Type B pancreatic cell (in vitro differentiated cells): ENCODE results near the gene MRPL22. TPM values are rescaled to one million over a fixed set of nuclear protein-coding genes. Genes with fewer than 3 reads are reported as not detected.

ENCODE experiments used
- DNase-seq: peaks from one replicate; pipeline ENCODE4 v3.0.0; 2021; ENCODE audit warnings: mixed read lengths; ENCODE audit not compliant: unreplicated experiment; ENCODE audit errors: extremely low spot score
- H3K27ac Mint-ChIP-seq: 2 replicates; pipeline ENCODE4 v1.8.0; 2021; ENCODE audit warnings: mild to moderate bottlenecking, mixed read lengths
- H3K27me3 Mint-ChIP-seq: 2 replicates; pipeline ENCODE4 v1.8.0; 2021; ENCODE audit warnings: mixed read lengths
- H3K36me3 Mint-ChIP-seq: 2 replicates; pipeline ENCODE4 v1.8.0; 2021; ENCODE audit warnings: mixed read lengths
- H3K4me1 Mint-ChIP-seq: one replicate; pipeline ENCODE4 v1.8.0; 2021; ENCODE audit warnings: mixed read lengths; ENCODE audit not compliant: unreplicated experiment
- H3K4me3 Mint-ChIP-seq: 2 replicates; pipeline ENCODE4 v1.8.0; 2021; ENCODE audit warnings: mild to moderate bottlenecking, mixed read lengths
- H3K9me3 Mint-ChIP-seq: 2 replicates; pipeline ENCODE4 v1.8.0; 2021; ENCODE audit warnings: mixed read lengths
- total RNA-seq: library from RNA; stranded (reverse); gene quantifications from 2 replicates; pipeline ENCODE4 v1.2.1, GENCODE V29; 2021; ENCODE audit warnings: low replicate concordance
- TF ChIP-seq, protein P1 (sequence below): fragments of 200-600 bp; sonication (generic); conservative IDR thresholded peaks from 2 replicates; pipeline ENCODE4 v1.5.0; 2021; ENCODE audit warnings: antibody characterized with exemption, mild to moderate bottlenecking

The MRPL22 gene
- total RNA-seq, 1 donor from 2014 or later, result 54.9 TPM

DNA sequence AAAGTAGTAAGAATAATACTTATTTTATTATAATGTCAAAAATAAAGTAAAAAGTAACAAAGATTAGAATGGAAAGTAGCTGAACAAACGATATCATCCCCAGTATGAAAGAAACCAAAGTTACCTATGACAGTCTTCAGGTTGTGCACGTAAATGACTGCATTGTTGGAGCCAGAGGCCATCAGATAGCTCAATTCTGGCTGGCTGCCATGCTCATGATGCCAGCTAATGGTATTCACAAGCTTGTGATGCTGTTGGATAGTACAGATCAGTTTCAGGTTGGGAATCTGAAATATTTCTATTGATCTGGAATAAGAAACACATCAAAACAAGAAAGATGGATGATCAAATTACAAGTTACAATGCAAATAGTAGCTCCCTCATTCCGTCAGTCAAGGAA, 24.0 kb upstream of the MRPL22 start:
- TF ChIP-seq, protein P1, sequence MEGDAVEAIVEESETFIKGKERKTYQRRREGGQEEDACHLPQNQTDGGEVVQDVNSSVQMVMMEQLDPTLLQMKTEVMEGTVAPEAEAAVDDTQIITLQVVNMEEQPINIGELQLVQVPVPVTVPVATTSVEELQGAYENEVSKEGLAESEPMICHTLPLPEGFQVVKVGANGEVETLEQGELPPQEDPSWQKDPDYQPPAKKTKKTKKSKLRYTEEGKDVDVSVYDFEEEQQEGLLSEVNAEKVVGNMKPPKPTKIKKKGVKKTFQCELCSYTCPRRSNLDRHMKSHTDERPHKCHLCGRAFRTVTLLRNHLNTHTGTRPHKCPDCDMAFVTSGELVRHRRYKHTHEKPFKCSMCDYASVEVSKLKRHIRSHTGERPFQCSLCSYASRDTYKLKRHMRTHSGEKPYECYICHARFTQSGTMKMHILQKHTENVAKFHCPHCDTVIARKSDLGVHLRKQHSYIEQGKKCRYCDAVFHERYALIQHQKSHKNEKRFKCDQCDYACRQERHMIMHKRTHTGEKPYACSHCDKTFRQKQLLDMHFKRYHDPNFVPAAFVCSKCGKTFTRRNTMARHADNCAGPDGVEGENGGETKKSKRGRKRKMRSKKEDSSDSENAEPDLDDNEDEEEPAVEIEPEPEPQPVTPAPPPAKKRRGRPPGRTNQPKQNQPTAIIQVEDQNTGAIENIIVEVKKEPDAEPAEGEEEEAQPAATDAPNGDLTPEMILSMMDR, result no peak
- Mint-ChIP-seq H3K4me1 (no peaks in the 10 kb centered on the region), H3K9me3 (no peaks in the 10 kb centered on the region), H3K27ac (no peak overlapping the region), H3K27me3 (no peaks in the 10 kb centered on the region), H3K36me3 (peaks cover 11% of the 10 kb centered on the region), H3K4me3 (no peak overlapping the region)
- DNase-seq, result no peak

DNA sequence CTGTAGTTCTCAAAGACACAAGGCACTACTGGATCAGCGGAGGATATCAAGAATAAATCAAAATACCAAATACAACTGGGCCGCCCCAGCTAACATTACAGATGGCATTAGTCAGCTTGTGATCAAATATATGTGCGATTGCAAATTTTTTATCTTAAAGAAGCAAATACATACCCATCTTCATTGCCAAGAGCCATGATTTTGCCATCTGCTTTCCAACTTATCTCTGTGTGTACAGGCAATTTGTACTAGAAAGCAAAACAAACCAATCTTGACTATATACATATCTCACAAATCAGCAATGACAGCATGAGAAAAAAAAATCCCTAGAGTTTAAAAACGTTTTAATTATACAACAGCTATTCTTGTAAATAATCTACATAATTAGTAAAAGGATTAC, 23.1 kb upstream of the MRPL22 start:
- Mint-ChIP-seq H3K4me3 (no peak overlapping the region), H3K36me3 (peaks cover 8% of the 10 kb centered on the region), H3K9me3 (no peaks in the 10 kb centered on the region), H3K27ac (no peak overlapping the region), H3K4me1 (no peaks in the 10 kb centered on the region), H3K27me3 (no peaks in the 10 kb centered on the region)
- TF ChIP-seq, protein P1, result no peak
- DNase-seq, result no peak

DNA sequence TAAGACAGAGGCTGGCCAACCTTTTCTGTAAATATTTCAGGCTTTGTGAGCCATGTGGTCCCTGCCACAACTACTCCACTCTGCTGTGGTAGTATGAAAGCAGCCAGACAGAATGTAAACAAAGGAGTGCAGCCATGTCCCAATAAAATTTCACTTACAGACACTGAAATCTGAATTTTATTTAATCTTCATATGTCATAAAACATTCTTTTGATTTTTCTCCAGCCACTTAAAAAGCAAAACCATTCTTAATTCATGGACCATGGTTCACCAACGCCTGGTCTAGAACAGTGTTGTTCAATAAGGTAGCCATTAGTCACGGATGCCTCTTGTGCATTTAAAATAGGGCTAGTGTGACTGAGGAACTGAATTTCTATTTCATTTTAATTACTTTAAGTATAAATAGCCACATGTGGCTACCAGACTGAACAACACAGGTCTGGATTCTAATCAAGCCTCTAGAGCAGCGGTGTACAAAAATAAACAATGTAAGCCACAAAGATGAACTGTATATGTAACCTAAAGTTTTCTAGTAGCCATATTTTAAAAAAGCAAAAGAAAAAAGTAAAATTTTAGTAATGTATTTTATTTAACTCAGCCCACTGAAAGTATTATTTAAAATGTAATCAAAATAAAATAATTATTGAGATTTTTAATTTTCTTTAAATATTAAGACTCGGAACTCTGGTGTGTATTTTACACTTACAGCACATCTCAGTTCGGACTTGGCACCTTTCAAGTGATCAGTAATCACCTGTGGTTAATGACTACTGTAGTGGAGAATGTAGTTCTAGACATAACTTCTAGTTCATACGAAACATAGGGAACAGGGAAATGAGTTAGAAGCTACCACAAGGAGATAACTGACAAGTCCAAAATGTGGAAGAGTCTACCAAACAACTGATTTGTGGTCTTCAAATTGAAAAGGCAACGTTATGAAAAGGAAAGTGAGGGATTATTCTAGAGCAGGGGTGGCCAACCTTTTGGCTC, 17.1 kb upstream of the MRPL22 start:
- Mint-ChIP-seq H3K9me3 (no peaks in the 10 kb centered on the region), H3K27ac (no peak overlapping the region), H3K4me1 (no peaks in the 10 kb centered on the region), H3K36me3 (peaks cover 22% of the 10 kb centered on the region), H3K27me3 (no peaks in the 10 kb centered on the region), H3K4me3 (no peak overlapping the region)
- TF ChIP-seq, protein P1, result no peak
- DNase-seq, result no peak

DNA sequence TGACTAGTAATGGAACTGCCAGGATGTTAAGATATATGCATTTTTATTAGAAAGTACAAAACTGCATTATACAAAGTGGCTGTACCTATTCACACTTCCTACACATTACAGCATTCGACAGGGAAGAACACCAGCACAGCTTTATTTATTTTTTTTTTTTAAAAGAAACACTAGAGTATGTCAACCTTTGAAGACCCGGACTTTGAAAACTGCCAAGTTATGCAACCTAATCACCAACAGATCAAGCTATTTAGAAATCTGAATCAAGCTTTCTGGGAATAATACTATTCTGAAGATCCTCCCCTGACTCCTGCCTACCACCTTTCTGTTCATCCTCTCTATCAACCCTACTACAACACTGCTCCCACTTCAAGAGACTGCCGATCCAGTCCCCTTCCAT, 7.3 kb upstream of the MRPL22 start:
- peaks cover 13% of the 10 kb centered on the region for H3K4me1 Mint-ChIP-seq
- H3K27me3 Mint-ChIP-seq, result no peaks in the 10 kb centered on the region
- no peaks in the 10 kb centered on the region for H3K9me3 Mint-ChIP-seq
- TF ChIP-seq, protein P1, result no peak
- peaks cover 26% of the 10 kb centered on the region for H3K36me3 Mint-ChIP-seq
- DNase-seq, result no peak
- H3K27ac Mint-ChIP-seq, result no peak overlapping the region
- no peak overlapping the region for H3K4me3 Mint-ChIP-seq

DNA sequence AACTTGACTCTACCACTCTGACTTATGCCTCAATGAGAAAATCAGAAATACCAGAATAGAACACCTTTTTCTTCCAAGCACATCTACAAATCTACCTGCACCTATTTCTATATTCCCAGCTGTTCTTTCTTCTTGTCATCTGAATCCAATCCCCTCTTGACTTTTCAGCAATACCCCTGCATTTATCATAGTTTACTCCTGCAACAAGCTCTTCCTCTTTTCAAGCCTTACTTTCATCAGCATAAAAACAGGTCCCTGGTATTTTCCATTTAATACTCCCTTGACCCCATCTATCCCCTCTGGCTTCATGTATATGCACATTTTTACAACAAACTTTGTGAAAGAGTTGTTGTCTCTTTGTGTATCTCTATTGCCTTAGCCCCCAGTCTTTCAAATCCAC, 6.0 kb upstream of the MRPL22 start:
- Mint-ChIP-seq H3K27ac (no peak overlapping the region), H3K9me3 (no peaks in the 10 kb centered on the region), H3K27me3 (no peaks in the 10 kb centered on the region), H3K4me1 (peaks cover 13% of the 10 kb centered on the region), H3K4me3 (no peak overlapping the region), H3K36me3 (peaks cover 24% of the 10 kb centered on the region)
- no peak for DNase-seq
- TF ChIP-seq, protein P1, result no peak
